ENCODE results near the gene SASH1.

SASH1 gene

GRCh38 chr6:148599967-148600426, 257.4 kb downstream of the SASH1 start:
- no peak for DNase-seq
